Mucosa of stomach (tissue), 1 donor: Measurements from ENCODE around the gene TRIAP1.

Experiments
- H3K27me3 ChIP-seq: one replicate; pipeline ENCODE4 v1.7.0; 2013; ENCODE audit warnings: mild to moderate bottlenecking, low read length; ENCODE audit not compliant: control insufficient read depth, insufficient read depth
- H3K36me3 ChIP-seq: one replicate; pipeline ENCODE4 v1.7.0; 2013; ENCODE audit warnings: low read length; ENCODE audit not compliant: control insufficient read depth, insufficient read depth
- H3K4me1 ChIP-seq: one replicate; pipeline ENCODE4 v1.7.0; 2013; ENCODE audit warnings: mild to moderate bottlenecking, low read length; ENCODE audit not compliant: control insufficient read depth, insufficient read depth
- H3K4me3 ChIP-seq: one replicate; pipeline ENCODE4 v1.7.0; 2013; ENCODE audit warnings: low read length
- H3K9ac ChIP-seq: one replicate; pipeline ENCODE4 v1.7.0; 2013; ENCODE audit warnings: mild to moderate bottlenecking, low read length, moderate library complexity
- H3K9me3 ChIP-seq: one replicate; pipeline ENCODE4 v1.7.0; 2013; ENCODE audit warnings: mild to moderate bottlenecking, low read length, moderate library complexity; ENCODE audit not compliant: control insufficient read depth
- donor health status: Pancreatic carcinoma.

TRIAP1 gene

GRCh38 chr12:120479458-120479857, 33.3 kb upstream of the TRIAP1 start:
- Histone ChIP-seq H3K36me3 (no peaks in the 10 kb centered on the region), H3K9ac (no peak overlapping the region), H3K27me3 (no peaks in the 10 kb centered on the region), H3K4me3 (no peak overlapping the region), H3K4me1 (no peaks in the 10 kb centered on the region), H3K9me3 (no peaks in the 10 kb centered on the region)

- Histone ChIP-seq H3K9ac (no peak overlapping the region), H3K4me1 (peaks cover 5% of the 10 kb centered on the region), H3K36me3 (no peaks in the 10 kb centered on the region), H3K9me3 (no peaks in the 10 kb centered on the region), H3K27me3 (no peaks in the 10 kb centered on the region), H3K4me3 (no peak overlapping the region)
Measured at GRCh38 chr12:120475643-120476042, 29.5 kb upstream of the TRIAP1 start.

GRCh38 chr12:120474616-120474960, 28.4 kb upstream of the TRIAP1 start:
- Histone ChIP-seq H3K27me3 (no peaks in the 10 kb centered on the region), H3K4me3 (no peak overlapping the region), H3K9me3 (no peaks in the 10 kb centered on the region), H3K9ac (no peak overlapping the region), H3K4me1 (peaks cover 5% of the 10 kb centered on the region), H3K36me3 (no peaks in the 10 kb centered on the region)

GRCh38 chr12:120473807-120474615, 27.8 kb upstream of the TRIAP1 start:
- no peak overlapping the region for H3K9ac ChIP-seq
- no peak overlapping the region for H3K4me3 ChIP-seq
- H3K36me3 ChIP-seq, result no peaks in the 10 kb centered on the region
- H3K4me1 ChIP-seq, result peaks cover 5% of the 10 kb centered on the region
- H3K9me3 ChIP-seq, result no peaks in the 10 kb centered on the region
- H3K27me3 ChIP-seq, result no peaks in the 10 kb centered on the region

- Histone ChIP-seq H3K27me3 (no peaks in the 10 kb centered on the region), H3K9me3 (no peaks in the 10 kb centered on the region), H3K36me3 (no peaks in the 10 kb centered on the region), H3K4me1 (peaks cover 5% of the 10 kb centered on the region), H3K9ac (no peak overlapping the region), H3K4me3 (no peak overlapping the region)
Measured at GRCh38 chr12:120472521-120472920, 26.3 kb upstream of the TRIAP1 start.

- no peaks in the 10 kb centered on the region for H3K27me3 ChIP-seq
- peaks cover 10% of the 10 kb centered on the region for H3K4me1 ChIP-seq
- H3K36me3 ChIP-seq, result no peaks in the 10 kb centered on the region
- H3K9ac ChIP-seq, result peak overlapping the region; percentile 77
- H3K4me3 ChIP-seq, result peak overlapping the region; percentile 77
- H3K9me3 ChIP-seq, result no peaks in the 10 kb centered on the region
Measured at GRCh38 chr12:120470150-120470784, 24.1 kb upstream of the TRIAP1 start.

- Histone ChIP-seq H3K4me3 (peak within 1 kb of the TSS; percentile 77), H3K9ac (peak within 1 kb of the TSS; percentile 77), H3K4me1 (peaks cover 10% of the 10 kb centered on the region), H3K27me3 (no peaks in the 10 kb centered on the region), H3K9me3 (no peaks in the 10 kb centered on the region), H3K36me3 (no peaks in the 10 kb centered on the region)
Measured at GRCh38 chr12:120469450-120470149, 23.4 kb upstream of the TRIAP1 start, which contains the start of gene SRSF9. Gene SRSF9, minus strand, starts transcription at chr12:120469748. Its CDS starts 139 bp downstream, at chr12:120469609.

GRCh38 chr12:120468821-120469449, 22.8 kb upstream of the TRIAP1 start:
- H3K9ac ChIP-seq, result peak overlapping the region; percentile 77
- H3K4me1 ChIP-seq, result peaks cover 10% of the 10 kb centered on the region
- H3K36me3 ChIP-seq, result peaks cover 2% of the 10 kb centered on the region
- H3K4me3 ChIP-seq, result peak overlapping the region; percentile 57
- H3K27me3 ChIP-seq, result no peaks in the 10 kb centered on the region
- H3K9me3 ChIP-seq, result no peaks in the 10 kb centered on the region

GRCh38 chr12:120468325-120468820, 22.2 kb upstream of the TRIAP1 start:
- Histone ChIP-seq H3K27me3 (no peaks in the 10 kb centered on the region), H3K36me3 (peaks cover 8% of the 10 kb centered on the region), H3K4me3 (peak overlapping the region; percentile 57), H3K9me3 (no peaks in the 10 kb centered on the region), H3K4me1 (peaks cover 10% of the 10 kb centered on the region), H3K9ac (peak overlapping the region; percentile 77)

- peaks cover 11% of the 10 kb centered on the region for H3K36me3 ChIP-seq
- H3K4me3 ChIP-seq, result no peak overlapping the region
- H3K27me3 ChIP-seq, result no peaks in the 10 kb centered on the region
- H3K9ac ChIP-seq, result no peak overlapping the region
- H3K4me1 ChIP-seq, result peaks cover 10% of the 10 kb centered on the region
- no peaks in the 10 kb centered on the region for H3K9me3 ChIP-seq
Measured at GRCh38 chr12:120467439-120467838, 21.3 kb upstream of the TRIAP1 start.

GRCh38 chr12:120466560-120467315, 20.6 kb upstream of the TRIAP1 start:
- no peak overlapping the region for H3K4me3 ChIP-seq
- H3K27me3 ChIP-seq, result no peaks in the 10 kb centered on the region
- H3K36me3 ChIP-seq, result peaks cover 11% of the 10 kb centered on the region
- H3K4me1 ChIP-seq, result peaks cover 10% of the 10 kb centered on the region
- no peaks in the 10 kb centered on the region for H3K9me3 ChIP-seq
- H3K9ac ChIP-seq, result no peak overlapping the region
